ENCODE data around the gene SLC6A8.

Gene SLC6A8

GRCh38 chrX:153687121-153688039 lies at the start of gene SLC6A8:
Gene SLC6A8 (plus strand): TSS chrX:153687926. CDS start chrX:153688575, 649 bp downstream.
- H3K4me3 ChIP-seq (ENCODE audit: low read length), result peak within 1 kb of the TSS; percentile 51
- DNase-seq (ENCODE audit: low read depth), result peak; percentile 59
- peak; percentile 23 for TF ChIP-seq CTCF (conservative IDR thresholded peaks at IDR 0.05; ENCODE audit: low read length)

GRCh38 chrX:153638041-153638371 lies 49.7 kb upstream of the SLC6A8 start:
- no peak for DNase-seq (ENCODE audit: low read depth)
- no peak overlapping the region for H3K4me3 ChIP-seq (ENCODE audit: low read length)
- no peak for TF ChIP-seq CTCF (conservative IDR thresholded peaks at IDR 0.05; ENCODE audit: low read length)

- no peak for TF ChIP-seq CTCF (conservative IDR thresholded peaks at IDR 0.05; ENCODE audit: low read length)
- DNase-seq (ENCODE audit: low read depth), result no peak
- no peak overlapping the region for H3K4me3 ChIP-seq (ENCODE audit: low read length)
Observed at GRCh38 chrX:153638436-153639176, 49.1 kb upstream of the SLC6A8 start.

- DNase-seq (ENCODE audit: low read depth), result no peak
- H3K4me3 ChIP-seq (ENCODE audit: low read length), result no peak overlapping the region
Observed at GRCh38 chrX:153639177-153640044, 48.3 kb upstream of the SLC6A8 start.

GRCh38 chrX:153640045-153640686 lies 47.6 kb upstream of the SLC6A8 start:
- no peak for TF ChIP-seq CTCF (conservative IDR thresholded peaks at IDR 0.05; ENCODE audit: low read length)
- DNase-seq (ENCODE audit: low read depth), result no peak
- H3K4me3 ChIP-seq (ENCODE audit: low read length), result no peak overlapping the region

More at GRCh38 chrX:153639177-153640044, 48.3 kb upstream of the SLC6A8 start:
- no peak for TF ChIP-seq CTCF (conservative IDR thresholded peaks at IDR 0.05; ENCODE audit: low read length)

- TF ChIP-seq CTCF (conservative IDR thresholded peaks at IDR 0.05; ENCODE audit: low read length), result no peak
- no peak for DNase-seq (ENCODE audit: low read depth)
- H3K4me3 ChIP-seq (ENCODE audit: low read length), result no peak overlapping the region
Observed at GRCh38 chrX:153640736-153641575, 46.8 kb upstream of the SLC6A8 start.

Data from AG10803 (cell line).